ENCODE data around the gene LDHB. TPM values are rescaled to one million over a fixed set of nuclear protein-coding genes. Genes with fewer than 3 reads are reported as not detected.
"Not testable (repeated sequence)": the region's sequence is repeated elsewhere in the genome, so short reads cannot be mapped to it uniquely, and the experiment has no call there.

LDHB gene
- total RNA-seq, 1 donor from 2014 or later, result 539 TPM

DNA sequence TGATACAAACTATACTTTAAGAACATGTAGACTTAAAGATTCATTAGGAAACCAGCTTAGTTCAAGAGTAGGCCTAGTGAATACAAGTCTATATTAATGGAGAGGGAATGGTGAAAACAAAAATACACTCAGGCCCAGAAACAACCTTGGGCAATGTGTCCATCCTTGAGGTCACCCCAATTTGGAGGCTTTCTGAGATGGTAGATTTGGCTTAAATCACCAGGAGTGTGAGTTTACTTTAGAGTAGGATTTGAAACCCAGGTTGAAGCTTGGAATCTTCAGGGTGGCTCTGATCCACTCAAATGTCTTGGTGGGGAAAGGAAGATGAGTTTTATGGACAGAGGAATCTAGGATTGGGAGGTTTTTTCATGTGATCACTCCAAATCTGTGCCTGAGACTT is 10.5 kb downstream of the LDHB start:
- Mint-ChIP-seq H3K36me3 (ENCODE audit: unreplicated experiment) (peaks cover 5% of the 10 kb centered on the region), H3K27me3 (ENCODE audit: unreplicated experiment) (no peaks in the 10 kb centered on the region), H3K4me3 (ENCODE audit: unreplicated experiment) (no peak overlapping the region), H3K4me1 (ENCODE audit: low read depth, unreplicated experiment) (peaks cover 37% of the 10 kb centered on the region), H3K27ac (ENCODE audit: unreplicated experiment) (no peak overlapping the region), H3K9me3 (ENCODE audit: unreplicated experiment) (no peaks in the 10 kb centered on the region)
- no peak for DNase-seq
- TF ChIP-seq, protein P1, sequence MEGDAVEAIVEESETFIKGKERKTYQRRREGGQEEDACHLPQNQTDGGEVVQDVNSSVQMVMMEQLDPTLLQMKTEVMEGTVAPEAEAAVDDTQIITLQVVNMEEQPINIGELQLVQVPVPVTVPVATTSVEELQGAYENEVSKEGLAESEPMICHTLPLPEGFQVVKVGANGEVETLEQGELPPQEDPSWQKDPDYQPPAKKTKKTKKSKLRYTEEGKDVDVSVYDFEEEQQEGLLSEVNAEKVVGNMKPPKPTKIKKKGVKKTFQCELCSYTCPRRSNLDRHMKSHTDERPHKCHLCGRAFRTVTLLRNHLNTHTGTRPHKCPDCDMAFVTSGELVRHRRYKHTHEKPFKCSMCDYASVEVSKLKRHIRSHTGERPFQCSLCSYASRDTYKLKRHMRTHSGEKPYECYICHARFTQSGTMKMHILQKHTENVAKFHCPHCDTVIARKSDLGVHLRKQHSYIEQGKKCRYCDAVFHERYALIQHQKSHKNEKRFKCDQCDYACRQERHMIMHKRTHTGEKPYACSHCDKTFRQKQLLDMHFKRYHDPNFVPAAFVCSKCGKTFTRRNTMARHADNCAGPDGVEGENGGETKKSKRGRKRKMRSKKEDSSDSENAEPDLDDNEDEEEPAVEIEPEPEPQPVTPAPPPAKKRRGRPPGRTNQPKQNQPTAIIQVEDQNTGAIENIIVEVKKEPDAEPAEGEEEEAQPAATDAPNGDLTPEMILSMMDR (IDR thresholded peaks at IDR 0.05; ENCODE audit: partially characterized antibody, unreplicated experiment), result no peak

DNA sequence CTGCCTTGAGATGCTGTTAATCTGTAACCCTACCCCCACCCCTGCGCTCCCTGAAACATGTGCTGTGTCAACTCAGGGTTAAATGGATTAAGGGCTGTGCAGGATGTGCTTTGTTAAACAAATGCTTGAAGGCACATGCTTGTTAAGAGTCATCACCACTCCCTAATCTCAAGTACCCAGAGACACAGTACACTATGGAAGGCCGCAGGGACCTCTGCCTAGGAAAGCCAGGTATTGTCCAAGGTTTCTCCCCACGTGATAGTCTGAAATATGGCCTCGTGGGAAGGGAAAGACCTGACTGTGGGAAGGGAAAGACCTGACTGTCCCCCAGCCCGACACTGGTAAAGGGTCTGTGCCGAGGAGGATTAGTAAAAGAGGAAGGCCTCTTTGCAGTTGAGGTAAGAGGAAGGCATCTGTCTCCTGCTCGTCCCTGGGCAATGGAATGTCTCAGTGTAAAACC is 12.6 kb downstream of the LDHB start:
- not testable (repeated sequence) for H3K4me3 Mint-ChIP-seq (ENCODE audit: unreplicated experiment)
- peaks cover 20% of the 10 kb centered on the region for H3K4me1 Mint-ChIP-seq (ENCODE audit: low read depth, unreplicated experiment)

GRCh38 chr12:21644516-21644915 is 13.1 kb downstream of the LDHB start:
- H3K27ac Mint-ChIP-seq (ENCODE audit: unreplicated experiment), result no peak overlapping the region
- H3K4me3 Mint-ChIP-seq (ENCODE audit: unreplicated experiment), result no peak overlapping the region
- no peaks in the 10 kb centered on the region for H3K9me3 Mint-ChIP-seq (ENCODE audit: unreplicated experiment)
- TF ChIP-seq, protein P1 (IDR thresholded peaks at IDR 0.05; ENCODE audit: partially characterized antibody, unreplicated experiment), result no peak
- no peaks in the 10 kb centered on the region for H3K27me3 Mint-ChIP-seq (ENCODE audit: unreplicated experiment)
- H3K4me1 Mint-ChIP-seq (ENCODE audit: low read depth, unreplicated experiment), result peaks cover 20% of the 10 kb centered on the region
- peaks cover 5% of the 10 kb centered on the region for H3K36me3 Mint-ChIP-seq (ENCODE audit: unreplicated experiment)
- DNase-seq, result no peak

More for the DNA sequence above, 12.6 kb downstream of the LDHB start:
- peak overlapping the region; percentile 82 for H3K27ac Mint-ChIP-seq (ENCODE audit: unreplicated experiment)
- H3K9me3 Mint-ChIP-seq (ENCODE audit: unreplicated experiment); H3K27me3 Mint-ChIP-seq (ENCODE audit: unreplicated experiment); H3K36me3 Mint-ChIP-seq (ENCODE audit: unreplicated experiment): not testable (repeated sequence)
- peak; percentile 24 for DNase-seq

DNA sequence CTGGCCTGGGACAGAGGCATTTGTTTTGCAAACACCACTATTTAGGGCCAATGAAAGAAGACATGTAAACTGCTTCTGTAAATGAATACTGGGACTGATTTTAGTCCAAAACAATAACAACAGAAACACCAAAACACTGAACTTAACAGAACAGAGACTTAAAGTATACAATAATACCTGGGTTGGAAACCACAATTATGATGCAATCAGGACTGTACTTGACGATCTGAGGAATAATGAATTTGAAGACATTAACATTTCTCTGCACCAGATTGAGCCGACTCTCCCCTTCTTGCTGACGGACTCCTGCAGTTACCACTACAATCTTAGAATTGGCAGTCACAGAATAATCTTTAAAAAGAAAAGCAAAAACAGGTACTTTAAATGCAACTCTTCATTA is 13.9 kb downstream of the LDHB start:
- Mint-ChIP-seq H3K36me3 (ENCODE audit: unreplicated experiment) (peaks cover 5% of the 10 kb centered on the region), H3K27me3 (ENCODE audit: unreplicated experiment) (no peaks in the 10 kb centered on the region), H3K4me1 (ENCODE audit: low read depth, unreplicated experiment) (peaks cover 16% of the 10 kb centered on the region), H3K9me3 (ENCODE audit: unreplicated experiment) (no peaks in the 10 kb centered on the region), H3K4me3 (ENCODE audit: unreplicated experiment) (no peak overlapping the region), H3K27ac (ENCODE audit: unreplicated experiment) (peak overlapping the region; percentile 54)
- TF ChIP-seq, protein P1 (IDR thresholded peaks at IDR 0.05; ENCODE audit: partially characterized antibody, unreplicated experiment), result no peak
- DNase-seq, result no peak

DNA sequence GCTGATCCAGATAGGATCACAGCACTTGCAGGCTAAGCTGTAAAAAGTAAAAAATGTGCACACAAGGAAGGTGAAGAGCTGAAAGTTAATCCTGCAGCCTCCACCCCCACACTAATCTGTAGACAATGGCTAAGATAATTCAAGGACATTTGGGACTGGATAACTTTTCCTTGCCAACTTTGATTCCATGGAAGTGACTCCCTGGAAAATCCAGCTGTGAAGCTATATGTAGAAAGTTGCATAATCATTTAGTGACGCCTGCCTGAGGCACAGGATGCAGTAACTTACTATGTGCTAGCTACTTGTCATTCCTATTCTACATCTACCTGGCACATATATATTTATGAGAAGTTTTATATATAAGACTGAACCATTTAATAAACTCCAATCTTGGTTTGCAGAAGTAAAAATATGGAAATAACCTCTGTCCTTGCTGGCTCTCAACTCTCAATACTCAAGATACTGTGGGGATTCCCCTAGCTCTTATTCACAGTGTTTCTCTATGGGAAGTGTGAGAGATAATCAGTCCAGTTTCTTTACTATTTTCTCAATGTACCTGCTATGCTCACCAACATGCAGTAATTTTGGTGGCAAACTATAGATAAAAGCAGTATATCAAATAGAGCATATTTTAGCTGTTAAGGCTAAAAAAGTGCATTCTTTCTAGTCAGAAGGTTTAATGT is 14.8 kb downstream of the LDHB start:
- Mint-ChIP-seq H3K4me1 (ENCODE audit: low read depth, unreplicated experiment) (peaks cover 16% of the 10 kb centered on the region), H3K4me3 (ENCODE audit: unreplicated experiment) (no peak overlapping the region), H3K27ac (ENCODE audit: unreplicated experiment) (no peak overlapping the region), H3K36me3 (ENCODE audit: unreplicated experiment) (peaks cover 5% of the 10 kb centered on the region), H3K9me3 (ENCODE audit: unreplicated experiment) (no peaks in the 10 kb centered on the region), H3K27me3 (ENCODE audit: unreplicated experiment) (no peaks in the 10 kb centered on the region)
- no peak for DNase-seq
- TF ChIP-seq, protein P1 (IDR thresholded peaks at IDR 0.05; ENCODE audit: partially characterized antibody, unreplicated experiment), result no peak

Measured in glutamatergic neuron (in vitro differentiated cells).